Stimulated activated CD4-positive, alpha-beta T cell treated with anti-CD3 and anti-CD28 coated beads, Interleukin-1b, Interleukin-23, amount 100 ng/mL, for 24 hours (primary cell): ENCODE results near the gene LRRC7.
"Not testable (repeated sequence)": the region's sequence is repeated elsewhere in the genome, so short reads cannot be mapped to it uniquely, and the experiment has no call there.

Source experiments
- DNase-seq, 4 experiments: peaks; one replicate each; pipeline ENCODE4 v3.0.0-alpha.2; 2020; ENCODE audit warnings: low read depth in 4 of 4, low spot score in 1 of 4

Gene LRRC7

GRCh38 chr1:70033936-70034335, 466.2 kb downstream of the LRRC7 start:
- no peak for DNase-seq

GRCh38 chr1:70034403-70034802, 466.7 kb downstream of the LRRC7 start:
- DNase-seq: no peak

DNA sequence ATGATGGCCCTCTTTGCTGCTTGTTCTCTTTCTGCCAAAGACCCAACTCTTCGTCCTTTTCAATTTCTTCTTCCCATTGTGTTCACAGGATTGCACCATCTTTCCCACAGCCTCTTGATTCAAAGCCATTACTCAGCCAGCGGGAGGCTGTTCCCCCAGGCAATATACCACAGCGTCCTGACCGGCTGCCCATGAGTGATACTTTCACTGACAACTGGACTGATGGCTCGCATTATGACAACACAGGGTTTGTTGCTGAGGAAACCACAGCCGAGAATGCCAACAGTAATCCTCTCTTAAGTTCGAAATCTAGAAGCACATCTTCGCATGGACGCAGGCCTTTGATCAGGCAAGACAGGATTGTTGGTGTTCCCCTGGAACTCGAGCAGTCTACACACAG, 470.3 kb downstream of the LRRC7 start:
- DNase-seq: no peak

- DNase-seq: no peak
Observed at GRCh38 chr1:70039485-70039884, 471.8 kb downstream of the LRRC7 start.

DNA sequence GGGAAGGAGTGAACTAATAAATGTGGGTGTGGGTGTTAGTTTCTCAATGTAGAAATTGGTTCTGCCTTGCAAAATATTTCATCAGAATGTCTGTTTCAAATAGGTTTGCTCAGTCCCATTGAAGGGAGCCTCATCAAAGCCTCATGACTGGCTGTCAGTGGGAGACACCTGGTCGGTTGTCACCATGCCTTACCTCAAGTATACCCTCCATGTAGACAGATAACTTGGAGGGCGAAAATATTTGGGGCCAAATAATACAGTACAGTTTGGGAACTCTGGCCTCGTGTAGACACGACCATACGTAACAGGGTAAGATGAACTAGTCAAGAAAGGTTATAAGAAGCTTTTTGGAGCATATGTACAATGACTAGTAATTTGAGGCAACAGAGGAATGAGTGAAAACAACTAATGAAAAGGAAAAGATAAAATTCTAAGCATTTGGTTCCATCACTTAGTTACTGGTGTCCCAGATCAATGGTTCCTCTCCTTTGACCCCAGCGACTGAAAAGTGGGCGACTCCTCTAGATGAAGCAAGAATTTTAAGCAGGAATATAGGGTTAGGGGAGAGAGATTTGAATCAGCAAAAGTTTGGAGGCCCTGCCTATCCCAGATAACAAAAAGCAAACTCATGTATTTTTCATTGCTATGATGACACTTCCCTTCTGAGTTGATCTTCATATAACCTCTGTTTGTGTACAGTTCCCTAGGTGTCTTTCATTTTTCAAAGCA, 473.8 kb downstream of the LRRC7 start:
- DNase-seq: no peak

DNA sequence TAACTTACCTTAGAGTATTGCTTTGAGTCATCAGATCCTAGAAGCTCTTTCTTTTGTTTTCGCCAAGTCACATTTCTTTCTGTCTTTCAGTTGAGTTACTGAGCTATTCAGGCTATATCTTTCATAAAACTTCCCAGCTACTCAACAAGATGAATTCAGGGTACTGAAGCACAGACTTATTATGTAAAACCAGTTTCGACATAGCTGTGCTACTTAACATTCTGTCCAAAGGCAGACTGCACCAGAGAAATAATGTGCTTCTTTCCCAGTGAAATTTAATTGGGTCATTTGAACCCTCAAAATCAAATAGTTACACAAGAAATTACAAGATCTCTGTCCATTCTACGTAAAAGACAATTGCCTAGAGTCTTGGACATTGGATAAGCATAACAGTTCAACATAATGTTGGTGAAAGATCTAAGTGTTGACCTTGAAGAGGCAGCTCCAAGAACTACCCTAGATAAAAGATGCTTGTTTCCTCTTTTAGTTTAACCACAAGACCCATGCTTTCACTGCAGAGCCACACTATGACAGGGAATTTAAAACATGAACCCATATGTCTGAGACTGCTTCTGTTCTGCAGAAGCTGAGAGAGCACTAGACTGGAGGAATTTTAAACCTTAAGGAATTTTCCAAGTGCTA, 474.5 kb downstream of the LRRC7 start:
- no peak for DNase-seq

GRCh38 chr1:70043804-70044203, 476.1 kb downstream of the LRRC7 start:
- no peak for DNase-seq

DNA sequence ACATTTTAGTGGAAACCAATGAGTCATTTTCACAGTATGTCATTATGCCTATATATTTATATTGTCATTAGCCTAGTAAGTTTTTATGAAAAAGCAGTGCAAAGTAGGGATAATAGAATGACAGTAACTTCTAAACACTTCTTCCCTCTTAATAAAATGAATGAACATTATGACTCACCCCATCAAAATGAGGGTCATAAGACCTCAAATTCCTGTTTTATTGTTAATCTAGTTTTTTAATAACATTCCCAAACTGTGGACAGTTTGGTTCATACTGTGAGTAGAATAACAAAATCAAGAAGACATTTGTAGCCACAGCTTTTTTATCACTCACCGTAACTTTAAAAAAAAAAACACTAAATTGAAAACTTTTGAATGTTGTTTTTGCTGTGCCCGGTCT, 477.1 kb downstream of the LRRC7 start:
- no peak for DNase-seq

DNA sequence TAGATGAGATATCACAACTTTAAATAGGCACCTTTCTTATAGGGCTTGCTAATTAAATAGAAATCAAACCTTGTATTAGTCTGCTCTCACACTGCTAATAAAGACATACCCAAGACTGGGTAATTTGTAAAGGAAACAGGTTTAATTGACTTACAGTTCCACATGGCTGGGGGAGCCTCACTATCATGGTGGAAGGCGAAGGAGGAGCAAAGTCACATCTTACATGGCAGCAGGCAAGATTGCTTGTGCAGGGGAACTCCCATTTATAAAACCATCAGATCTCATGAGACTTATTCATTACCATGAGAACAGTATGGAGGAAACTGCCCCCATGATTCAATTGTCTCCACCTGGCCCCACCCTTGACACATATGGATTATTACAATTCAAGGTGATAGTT, 477.9 kb downstream of the LRRC7 start:
- DNase-seq: not testable (repeated sequence)

GRCh38 chr1:70048336-70049094, 480.8 kb downstream of the LRRC7 start:
- no peak for DNase-seq

DNA sequence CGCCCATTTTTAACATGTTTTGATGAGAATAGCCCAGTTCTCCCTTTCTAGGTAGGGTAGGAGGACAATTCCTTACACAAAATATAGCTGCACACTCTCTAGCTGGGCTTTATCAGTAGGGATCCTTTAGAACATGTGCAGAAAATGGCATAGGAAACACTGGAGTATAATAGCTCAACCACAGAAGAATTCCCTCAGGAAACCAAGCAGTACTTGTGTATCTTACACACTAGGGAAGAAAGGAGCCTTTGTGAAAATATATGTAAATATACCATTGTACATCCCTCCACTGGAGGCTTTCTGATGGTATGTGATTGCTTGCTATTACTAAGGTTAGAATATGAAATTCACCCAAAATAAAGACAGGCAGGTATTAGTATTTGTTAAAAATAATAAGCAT, 484.2 kb downstream of the LRRC7 start:
- no peak for DNase-seq

GRCh38 chr1:70057500-70057899, 489.8 kb downstream of the LRRC7 start:
- no peak for DNase-seq

DNA sequence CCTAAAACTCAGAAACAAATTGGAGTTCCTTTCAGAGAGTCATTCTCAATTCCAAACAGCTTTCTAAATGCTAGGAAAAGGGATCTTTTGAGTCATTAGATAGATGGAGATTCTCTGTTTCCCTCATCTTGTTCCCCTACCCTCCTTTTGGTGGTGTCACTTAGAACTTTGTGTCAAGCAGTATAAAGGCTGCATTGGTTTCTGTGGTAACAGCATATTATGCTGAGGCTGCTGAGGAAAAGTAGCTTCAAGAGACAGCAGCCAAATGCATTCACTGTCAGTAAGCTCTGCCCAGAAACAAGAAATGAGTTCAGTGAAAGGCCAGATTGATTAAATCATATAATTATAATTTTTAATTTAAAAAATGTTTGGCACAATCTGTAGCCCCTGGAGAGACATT, 493.5 kb downstream of the LRRC7 start:
- DNase-seq: no peak

- DNase-seq: no peak
Observed at GRCh38 chr1:70063861-70064260, 496.1 kb downstream of the LRRC7 start.

- DNase-seq: no peak
Observed at GRCh38 chr1:70066711-70067110, 499.0 kb downstream of the LRRC7 start.

DNA sequence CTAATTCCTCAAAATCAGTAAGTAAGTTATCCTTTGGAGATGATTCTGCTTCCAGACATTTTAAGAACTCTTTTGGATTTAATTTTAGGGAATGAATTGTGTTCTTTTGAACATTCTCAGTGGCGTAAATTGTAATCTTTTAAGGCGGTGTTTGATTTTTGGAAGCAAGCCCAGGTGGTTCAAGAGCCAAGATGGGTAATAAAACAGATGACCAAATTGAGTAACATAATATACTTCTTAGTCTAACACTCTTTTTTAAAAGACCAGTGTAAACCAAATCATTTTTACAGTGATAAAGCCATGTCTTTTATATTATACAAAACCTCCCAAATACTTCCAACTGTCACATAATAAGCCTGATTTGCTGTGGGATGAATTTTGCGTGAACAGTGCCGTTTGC, 503.9 kb downstream of the LRRC7 start:
- DNase-seq: no peak

- no peak for DNase-seq
Observed at GRCh38 chr1:70072231-70072751, 504.6 kb downstream of the LRRC7 start.

GRCh38 chr1:70075761-70076160, 508.0 kb downstream of the LRRC7 start:
- DNase-seq: no peak

- DNase-seq: no peak
Observed at GRCh38 chr1:70077066-70077465, 509.3 kb downstream of the LRRC7 start.

DNA sequence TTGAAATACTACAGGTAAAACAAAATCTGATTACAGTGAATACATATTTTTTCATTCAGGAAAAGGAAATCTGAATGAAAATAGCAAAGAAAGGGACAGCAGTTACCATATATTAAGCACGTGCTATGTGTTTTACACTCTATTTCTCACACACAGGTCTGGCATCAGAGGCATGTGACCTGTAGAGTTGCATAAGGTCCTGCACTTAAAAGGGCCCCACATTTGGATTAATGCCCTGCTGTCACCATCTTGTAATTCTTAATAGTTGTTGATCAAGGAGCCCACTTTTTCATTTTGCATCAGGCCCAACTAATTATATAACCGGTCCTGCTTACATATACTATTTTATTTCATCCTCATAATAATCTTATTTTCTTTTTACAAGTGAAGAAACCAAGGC, 511.8 kb downstream of the LRRC7 start:
- DNase-seq: no peak

DNA sequence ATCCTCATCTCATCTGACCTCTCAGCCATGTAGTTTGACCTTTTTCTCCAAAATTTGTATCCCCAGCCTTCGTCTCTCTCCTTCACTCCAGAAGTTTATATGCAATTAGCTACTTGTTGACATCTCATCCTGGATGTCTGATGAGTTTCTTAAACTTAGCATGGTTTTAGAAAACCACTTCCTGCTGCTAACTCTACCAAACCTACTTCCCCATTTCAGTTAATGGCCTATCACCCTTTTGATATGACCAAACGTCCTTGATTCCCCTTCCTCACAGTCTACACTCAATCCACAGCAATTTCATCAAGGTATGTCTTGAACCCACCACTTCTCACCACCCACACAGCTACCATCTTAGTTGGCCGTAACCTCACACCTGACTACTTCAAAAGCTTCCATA, 515.8 kb downstream of the LRRC7 start:
- DNase-seq: no peak

DNA sequence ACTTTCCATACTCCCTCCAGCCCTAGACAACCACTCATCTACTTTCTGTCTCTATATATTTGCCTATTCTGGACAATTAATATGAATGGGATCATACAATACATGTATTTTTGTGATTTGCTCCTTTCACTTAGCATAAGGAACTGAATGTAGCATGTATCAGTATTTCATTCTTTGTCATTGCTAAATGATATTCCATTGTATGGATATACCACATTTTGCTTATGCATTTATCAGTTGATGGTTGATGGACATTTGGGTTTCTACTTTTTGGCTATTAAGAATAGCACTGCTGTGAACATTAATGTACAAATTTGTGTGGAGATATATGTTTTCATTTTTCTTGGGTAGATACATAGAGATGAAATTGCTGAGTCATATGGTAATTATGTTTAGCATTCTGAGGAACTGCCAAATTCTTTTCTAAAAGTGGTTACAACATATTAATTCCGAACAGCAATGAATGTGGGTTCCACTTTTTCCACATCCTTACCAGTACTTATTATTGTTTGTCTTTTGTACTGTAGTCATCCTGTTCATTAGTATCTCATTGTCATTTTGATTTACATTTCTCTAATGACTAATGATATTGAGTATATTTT, 516.7 kb downstream of the LRRC7 start:
- DNase-seq: no peak
